B cell (primary cell): ENCODE results near the gene S100A12. TPM values are rescaled to one million over a fixed set of nuclear protein-coding genes. Genes with fewer than 3 reads are reported as not detected.

Experiments used
- ATAC-seq: fragments of 200-7000 bp; cut with Tn5 transposase; one replicate; pipeline ENCODE4 v1.10.0; 2021; ENCODE audit warnings: low read depth, mild to moderate bottlenecking, moderate number of reproducible peaks, moderate library complexity
- CTCF ChIA-PET: fragments of 350-600 bp; sonication (Branson Sonifier 250); formaldehyde crosslinking; loops from one replicate; lab custom pipeline; 2021; ENCODE audit warnings: antibody characterized with exemption, inconsistent platforms; lab: Charles Lee
- POLR2A ChIA-PET: fragments of 350-600 bp; sonication (Branson Sonifier 250); formaldehyde crosslinking; loops from one replicate; lab custom pipeline; 2021; ENCODE audit warnings: antibody characterized with exemption; lab: Charles Lee
- DNase-seq: peaks from one replicate; pipeline ENCODE4 v3.0.0; 2013
- H2AFZ ChIP-seq: 2 replicates; pipeline ENCODE4 v1.6.1; 2012; ENCODE audit warnings: mild to moderate bottlenecking, low read depth, low read length; ENCODE audit not compliant: insufficient read depth, poor library complexity, severe bottlenecking
- H3K27ac ChIP-seq, 2 donors: 1 replicate in 1 of 2; 2 replicates in 1 of 2; pipeline ENCODE4 v1.5.1; 2012 to 2013; ENCODE audit warnings: low read length in 2 of 2, mild to moderate bottlenecking in 2 of 2, moderate library complexity in 1 of 2
- H3K27me3 ChIP-seq, 4 experiments: fragments of 200-600 bp in 1 of 4; sonication (generic) in 1 of 4; replicated peaks in 1 of 4; 1 replicate in 2 of 4; 2 replicates in 2 of 4; pipeline versions ENCODE4 v1.6.1 to v1.7.0; 2013 to 2016; ENCODE audit warnings: low read length in 3 of 4, mild to moderate bottlenecking in 2 of 4, mixed read lengths in 1 of 4, moderate library complexity in 1 of 4; ENCODE audit not compliant: insufficient read depth in 4 of 4, control insufficient read depth in 3 of 4; ENCODE audit errors: control extremely low read depth in 1 of 4
- H3K36me3 ChIP-seq, 2 experiments: replicated peaks in 1 of 2; 1 replicate in 1 of 2; 2 replicates in 1 of 2; pipeline versions ENCODE4 v1.6.1 to v1.7.1; 2013; ENCODE audit warnings: low read length in 1 of 2; ENCODE audit not compliant: insufficient read depth in 2 of 2, control insufficient read depth in 1 of 2; ENCODE audit errors: control extremely low read depth in 1 of 2, extremely low read depth in 1 of 2
- H3K4me1 ChIP-seq, 2 donors: fragments of 200-600 bp in 1 of 2; sonication (generic) in 1 of 2; 1 replicate in 1 of 2; 2 replicates in 1 of 2; pipeline versions ENCODE4 v1.5.1 to v1.6.1; 2013 to 2017; ENCODE audit warnings: low read length in 2 of 2; ENCODE audit not compliant: control insufficient read depth in 2 of 2, insufficient read depth in 2 of 2
- H3K4me2 ChIP-seq: replicated peaks from 2 replicates; pipeline ENCODE3; 2012; ENCODE audit warnings: mild to moderate bottlenecking, low read depth, low read length; ENCODE audit not compliant: poor library complexity, severe bottlenecking
- H3K4me3 ChIP-seq, 5 experiments: fragments of 200-600 bp in 1 of 5; sonication (generic) in 1 of 5; 1 replicate in 3 of 5; 2 replicates in 2 of 5; pipeline versions ENCODE4 v1.5.1 to v1.7.0; 2011 to 2016; ENCODE audit warnings: low read length in 4 of 5, mild to moderate bottlenecking in 4 of 5, low read depth in 2 of 5, control low read depth in 1 of 5, moderate library complexity in 1 of 5; ENCODE audit not compliant: insufficient read depth in 1 of 5; ENCODE audit errors: control extremely low read depth in 1 of 5, extremely low read depth in 1 of 5
- H3K79me2 ChIP-seq: fragments of 200-600 bp; sonication (generic); one replicate; pipeline ENCODE4 v1.6.0; 2016; ENCODE audit warnings: low read length; ENCODE audit not compliant: control insufficient read depth, insufficient read depth
- H3K9ac ChIP-seq: fragments of 200-600 bp; sonication (generic); 2 replicates; pipeline ENCODE4 v1.6.1; 2017; ENCODE audit warnings: mild to moderate bottlenecking, low read length, moderate library complexity
- H3K9me3 ChIP-seq, 3 donors: one replicate each; pipeline versions ENCODE4 v1.6.1 to v1.7.1; 2013; ENCODE audit warnings: low read length in 2 of 3; ENCODE audit not compliant: control insufficient read depth in 2 of 3, insufficient read depth in 1 of 3; ENCODE audit errors: control extremely low read depth in 1 of 3
- H4K20me1 ChIP-seq: 2 replicates; pipeline ENCODE4 v1.6.0; 2012; ENCODE audit warnings: mild to moderate bottlenecking, low read length; ENCODE audit not compliant: insufficient read depth, control insufficient read depth, poor library complexity, severe bottlenecking
- H3K27ac Mint-ChIP-seq: one replicate; pipeline ENCODE4 v1.8.0; 2021; ENCODE audit warnings: mixed read lengths
- H3K27me3 Mint-ChIP-seq: one replicate; pipeline ENCODE4 v1.8.0; 2021; ENCODE audit warnings: mixed read lengths
- H3K4me1 Mint-ChIP-seq: one replicate; pipeline ENCODE4 v1.8.0; 2021; ENCODE audit warnings: mixed read lengths
- H3K4me3 Mint-ChIP-seq: one replicate; pipeline ENCODE4 v1.8.0; 2021; ENCODE audit warnings: mixed read lengths
- H3K9me3 Mint-ChIP-seq: one replicate; pipeline ENCODE4 v1.8.0; 2022; ENCODE audit warnings: mixed read lengths; ENCODE audit not compliant: insufficient read depth
- EZH2 ChIP-seq: IDR thresholded peaks from 2 replicates; pipeline ENCODE4 v1.6.1; 2012; ENCODE audit warnings: borderline replicate concordance, low read depth, mild to moderate bottlenecking, moderate library complexity, low read length; ENCODE audit not compliant: insufficient read depth, poor library complexity, severe bottlenecking
- WGBS: methylation state at CpG from one replicate; pipeline ENCODE4 v1.1.5; 2013; ENCODE audit warnings: missing lambda C conversion rate; ENCODE audit not compliant: insufficient coverage; 5-methylcytosine and 5-hydroxymethylcytosine counted together
- intact Hi-C: fragments of 100-400 bp; cut with micrococcal nuclease; formaldehyde crosslinking; loops from one replicate; pipeline ENCODE4 v1.10.0; 2022
- polyA plus RNA-seq: library from polyadenylated mRNA; depleted of rRNA; stranded (reverse); fragments of >200 nt; gene quantifications from 2 replicates; pipeline ENCODE4 v1.2.3, GENCODE V29; 2012
- total RNA-seq, 2 donors: library from RNA; stranded (reverse); fragments of 120-200 nt in 1 of 2; gene quantifications; 1 replicate in 1 of 2; 2 replicates in 1 of 2; pipeline versions ENCODE4 v1.2.3 to v1.2.4, GENCODE V29; 2013 to 2022
- TF ChIP-seq, protein P1 (sequence below): fragments of 200-600 bp; IDR thresholded peaks from one replicate; pipeline ENCODE4 v1.8.0; 2022; ENCODE audit warnings: antibody characterized with exemption, mild to moderate bottlenecking

S100A12 gene
- total and polyA plus RNA-seq, 2 donors (not counting 1 experiment from before 2014, with no cell fraction given): 3.4 TPM; not detected in 1

DNA sequence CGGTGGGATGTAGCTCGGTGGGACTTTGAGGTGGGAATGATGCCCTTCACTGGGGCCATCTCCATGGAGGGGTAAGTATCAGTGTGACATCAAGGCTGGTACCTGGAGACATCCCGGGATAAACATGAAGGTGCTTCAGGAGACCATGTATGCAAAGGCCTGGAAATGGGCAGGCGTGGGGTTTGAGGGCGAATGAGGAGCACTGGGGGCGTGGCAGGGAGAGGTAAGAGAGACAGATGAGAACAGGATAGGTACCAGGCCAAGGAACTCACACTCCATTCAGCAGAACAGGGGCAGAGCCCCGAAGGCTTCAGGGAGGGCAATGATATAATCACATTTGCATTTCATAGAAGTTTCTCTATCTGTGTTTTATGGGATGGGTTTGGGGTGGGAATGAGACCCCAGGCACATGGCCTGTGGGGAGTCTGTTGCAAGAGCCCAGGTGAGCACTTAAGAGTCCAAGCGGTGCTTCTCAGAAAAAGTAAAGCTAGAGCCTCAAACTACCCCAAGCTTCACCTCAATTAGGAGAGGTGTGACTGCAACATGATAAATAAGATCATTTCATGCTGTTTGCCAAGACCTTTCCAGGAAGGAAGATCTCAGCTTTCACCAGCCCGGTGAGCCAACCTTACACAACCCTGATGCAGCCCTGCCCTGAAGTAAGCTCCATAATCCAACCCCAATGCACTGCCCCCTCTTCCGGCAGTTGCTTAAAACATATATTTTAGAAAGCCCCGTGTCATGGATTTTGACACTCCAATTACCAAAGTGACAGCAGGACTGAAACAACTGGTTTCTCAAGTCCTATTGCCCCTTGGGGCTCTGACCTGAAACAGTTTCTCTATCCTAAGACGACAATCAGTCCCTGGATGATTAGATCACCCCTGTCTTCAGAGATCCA is 10.4 kb downstream of the S100A12 start:
- TF ChIP-seq EZH2: no peak
- TF ChIP-seq, protein P1, sequence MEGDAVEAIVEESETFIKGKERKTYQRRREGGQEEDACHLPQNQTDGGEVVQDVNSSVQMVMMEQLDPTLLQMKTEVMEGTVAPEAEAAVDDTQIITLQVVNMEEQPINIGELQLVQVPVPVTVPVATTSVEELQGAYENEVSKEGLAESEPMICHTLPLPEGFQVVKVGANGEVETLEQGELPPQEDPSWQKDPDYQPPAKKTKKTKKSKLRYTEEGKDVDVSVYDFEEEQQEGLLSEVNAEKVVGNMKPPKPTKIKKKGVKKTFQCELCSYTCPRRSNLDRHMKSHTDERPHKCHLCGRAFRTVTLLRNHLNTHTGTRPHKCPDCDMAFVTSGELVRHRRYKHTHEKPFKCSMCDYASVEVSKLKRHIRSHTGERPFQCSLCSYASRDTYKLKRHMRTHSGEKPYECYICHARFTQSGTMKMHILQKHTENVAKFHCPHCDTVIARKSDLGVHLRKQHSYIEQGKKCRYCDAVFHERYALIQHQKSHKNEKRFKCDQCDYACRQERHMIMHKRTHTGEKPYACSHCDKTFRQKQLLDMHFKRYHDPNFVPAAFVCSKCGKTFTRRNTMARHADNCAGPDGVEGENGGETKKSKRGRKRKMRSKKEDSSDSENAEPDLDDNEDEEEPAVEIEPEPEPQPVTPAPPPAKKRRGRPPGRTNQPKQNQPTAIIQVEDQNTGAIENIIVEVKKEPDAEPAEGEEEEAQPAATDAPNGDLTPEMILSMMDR: no peak
- ATAC-seq (no peak), DNase-seq (no peak)
- Mint-ChIP-seq H3K27ac (no peak overlapping the region), H3K27me3 (peaks cover 51% of the 10 kb centered on the region), H3K9me3 (no peaks in the 10 kb centered on the region), H3K4me1 (no peaks in the 10 kb centered on the region), H3K4me3 (no peak overlapping the region)
- Histone ChIP-seq H3K4me2 (no peak overlapping the region), H3K79me2 (no peaks in the 10 kb centered on the region), H3K27ac (no peak overlapping the region), H3K27me3 (peaks cover 0 to 19% (median 0%) of the 10 kb centered on the region in 4 experiments), H3K4me1 (no peaks in the 10 kb centered on the region), H3K36me3 (no peaks in the 10 kb centered on the region), H3K9me3 (no peaks in the 10 kb centered on the region), H4K20me1 (no peaks in the 10 kb centered on the region), H2AFZ (no peak overlapping the region), H3K4me3 (no peak overlapping the region), H3K9ac (no peak overlapping the region)
- ChIA-PET POLR2A (no interaction called here), CTCF (interaction anchor here (0.8 to 1.5 kb wide), 3 partner anchors 12 to 16 kb away, joined by 3 to 4 read pairs (median 3); partner anchors contain the start of gene PGLYRP4)
- 81% methylated on average over 10 of the region's 12 CpGs for WGBS
- intact Hi-C loops: no loop called here

DNA sequence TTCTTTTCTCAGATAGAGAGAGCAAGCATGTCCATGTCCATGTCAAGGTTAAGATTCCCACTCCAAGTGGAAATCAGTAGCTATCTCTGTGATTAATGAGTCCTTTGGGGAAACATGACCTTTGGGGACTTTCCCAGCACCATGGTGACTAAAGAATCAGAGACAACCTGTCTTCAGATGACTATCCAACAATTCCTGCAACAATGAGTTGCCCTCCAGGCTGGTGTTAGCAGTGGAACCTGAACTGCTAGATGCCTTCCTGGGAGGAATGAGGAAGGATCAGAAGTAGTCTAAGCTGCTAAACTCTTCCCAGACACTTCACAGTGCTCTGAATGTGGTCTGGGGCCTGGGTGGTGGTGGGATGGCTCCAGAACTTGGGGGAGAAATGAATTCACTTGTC is 11.3 kb downstream of the S100A12 start:
- Histone ChIP-seq H3K27ac (no peak overlapping the region), H3K27me3 (peaks cover 0 to 15% (median 0%) of the 10 kb centered on the region in 4 experiments), H3K9ac (no peak overlapping the region), H3K9me3 (no peaks in the 10 kb centered on the region), H4K20me1 (no peaks in the 10 kb centered on the region), H2AFZ (no peak overlapping the region), H3K4me2 (no peak overlapping the region), H3K4me3 (no peak overlapping the region), H3K4me1 (no peaks in the 10 kb centered on the region), H3K79me2 (no peaks in the 10 kb centered on the region), H3K36me3 (no peaks in the 10 kb centered on the region)
- Mint-ChIP-seq H3K4me3 (no peak overlapping the region), H3K27me3 (peaks cover 54% of the 10 kb centered on the region), H3K9me3 (no peaks in the 10 kb centered on the region), H3K4me1 (no peaks in the 10 kb centered on the region), H3K27ac (no peak overlapping the region)
- DNase-seq: no peak
- CTCF ChIA-PET: interaction anchor here (0.9 to 1.5 kb wide), 3 partner anchors 12 to 15 kb away, joined by 3 to 4 read pairs (median 3); partner anchors contain the start of gene PGLYRP4
- intact Hi-C loops: no loop called here
- no peak for ATAC-seq
- no peak for TF ChIP-seq EZH2
- TF ChIP-seq, protein P1: no peak
- POLR2A ChIA-PET: no interaction called here
